SW 1271 (cell line): ENCODE measurements around the gene MT1B.
"Not testable (repeated sequence)": the region's sequence is repeated elsewhere in the genome, so short reads cannot be mapped to it uniquely, and the experiment has no call there.

ENCODE experiments used
- DNase-seq, 2 experiments: peaks; one replicate each; lab custom pipeline; 2025; lab: John Stamatoyannopoulos, UW

The MT1B gene

DNA sequence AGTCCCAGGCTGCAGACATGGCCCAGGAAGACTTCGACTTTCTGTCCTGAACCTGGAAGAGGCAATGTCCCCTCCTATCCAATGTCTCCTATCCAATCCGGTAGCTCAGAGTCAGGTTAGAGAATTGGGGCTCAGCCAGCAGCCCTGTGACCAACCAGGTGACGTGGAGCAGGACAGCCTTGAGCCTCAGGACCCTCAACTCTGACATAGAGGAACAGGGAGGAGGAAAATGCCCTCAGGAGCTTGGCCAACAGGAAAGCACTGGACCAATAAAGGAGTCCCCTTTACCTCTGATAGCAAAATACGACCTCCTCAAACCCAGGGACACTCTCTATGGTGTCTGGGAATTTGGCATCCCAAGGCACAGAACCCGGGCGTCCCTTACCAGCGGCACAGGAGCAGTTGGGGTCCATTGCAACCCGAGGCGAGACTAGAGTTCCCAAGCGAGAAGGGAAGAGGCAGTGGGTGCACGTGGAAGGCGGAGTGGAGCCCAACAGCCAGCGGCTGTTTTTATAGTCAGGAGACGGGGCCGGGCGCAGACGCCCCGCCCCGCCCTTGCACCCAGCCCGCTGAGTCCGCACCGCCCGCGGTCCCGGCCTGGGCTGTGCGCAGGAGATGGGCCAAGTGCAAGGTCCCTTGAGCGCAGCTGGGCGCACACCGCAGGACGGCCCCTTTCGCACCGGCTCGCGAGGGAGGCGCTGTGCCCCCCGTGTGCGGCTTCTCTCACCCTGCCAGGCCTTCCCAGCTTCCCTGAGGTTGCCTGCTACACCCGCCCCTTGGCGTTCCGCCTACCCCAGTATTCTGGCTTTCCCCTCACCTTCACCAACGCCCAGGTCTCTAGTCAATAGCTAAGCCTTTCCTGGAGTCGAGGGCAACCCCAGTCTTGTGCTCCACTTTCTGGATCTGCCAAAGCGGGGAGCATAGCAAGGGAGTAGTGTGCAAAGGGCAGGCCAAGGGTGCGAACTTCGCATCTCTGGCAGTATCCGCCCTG lies 16.2 kb downstream of the MT1B start, which contains the start of gene MT1G:
Gene MT1G (minus strand): TSS at position 485 of the 991 bp plus-strand sequence. CDS start 72 bp downstream, at position 413.
- DNase-seq = no peak

GRCh38 chr16:56669005-56669839 lies 17.5 kb downstream of the MT1B start, which contains the start of gene MT1H:
Gene MT1H (plus strand): TSS chr16:56669814. CDS start chr16:56669885, 71 bp downstream.
- no peak for DNase-seq

DNA sequence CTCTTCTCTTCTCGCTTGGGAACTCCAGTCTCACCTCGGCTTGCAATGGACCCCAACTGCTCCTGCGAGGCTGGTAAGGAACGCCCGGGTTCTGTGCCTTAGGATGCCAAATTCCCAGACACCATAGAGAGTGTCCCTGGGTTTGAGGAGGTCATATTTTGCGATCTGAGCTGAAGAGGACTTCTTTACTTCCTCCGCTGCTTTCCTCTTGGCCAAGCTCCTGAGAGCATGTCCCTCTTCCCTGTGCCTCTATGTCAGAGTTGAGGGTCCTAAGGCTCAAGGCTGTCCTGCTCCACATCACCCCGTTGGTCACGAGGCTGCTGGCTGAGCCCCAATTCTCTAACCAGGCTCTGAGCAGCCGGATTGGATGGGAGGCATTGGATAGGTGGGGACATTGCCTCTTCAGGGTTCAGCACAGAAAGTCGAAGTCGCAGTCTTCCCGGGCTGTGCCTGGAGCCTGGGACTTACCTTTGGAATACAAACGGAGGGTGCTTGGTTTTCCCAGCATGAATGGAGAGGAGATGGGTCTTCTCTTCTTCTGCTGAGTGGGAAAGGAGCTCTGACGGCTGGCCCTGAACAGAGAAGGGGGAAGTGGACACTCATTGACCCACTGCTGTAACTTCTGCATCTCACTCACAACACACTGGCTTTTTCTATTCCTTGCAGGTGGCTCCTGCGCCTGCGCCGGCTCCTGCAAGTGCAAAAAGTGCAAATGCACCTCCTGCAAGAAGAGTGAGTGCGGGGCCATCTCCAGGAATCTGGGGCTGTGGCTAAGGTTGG lies 18.3 kb downstream of the MT1B start:
- DNase-seq = no peak

GRCh38 chr16:56670620-56670934 lies 18.9 kb downstream of the MT1B start:
- no peak for DNase-seq

DNA sequence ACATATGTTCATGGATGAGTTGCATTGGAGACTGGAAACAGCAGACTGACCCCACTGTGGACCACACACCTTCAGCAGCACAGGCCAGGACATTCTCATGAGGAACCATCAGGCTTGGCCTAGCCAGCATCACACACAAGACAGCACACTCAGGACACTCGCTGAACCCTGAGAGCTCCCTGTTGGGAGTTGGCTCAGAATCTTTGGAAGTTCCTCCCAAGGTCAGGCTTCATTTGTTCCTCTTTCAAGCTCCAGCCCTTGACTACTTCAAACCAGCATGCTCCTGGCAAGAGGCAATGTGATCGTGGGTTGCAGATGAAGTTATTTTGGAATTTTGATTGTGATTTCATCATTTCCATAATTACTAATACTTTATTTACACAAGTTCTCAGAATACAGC lies 20.0 kb downstream of the MT1B start:
- not testable (repeated sequence) for DNase-seq

DNA sequence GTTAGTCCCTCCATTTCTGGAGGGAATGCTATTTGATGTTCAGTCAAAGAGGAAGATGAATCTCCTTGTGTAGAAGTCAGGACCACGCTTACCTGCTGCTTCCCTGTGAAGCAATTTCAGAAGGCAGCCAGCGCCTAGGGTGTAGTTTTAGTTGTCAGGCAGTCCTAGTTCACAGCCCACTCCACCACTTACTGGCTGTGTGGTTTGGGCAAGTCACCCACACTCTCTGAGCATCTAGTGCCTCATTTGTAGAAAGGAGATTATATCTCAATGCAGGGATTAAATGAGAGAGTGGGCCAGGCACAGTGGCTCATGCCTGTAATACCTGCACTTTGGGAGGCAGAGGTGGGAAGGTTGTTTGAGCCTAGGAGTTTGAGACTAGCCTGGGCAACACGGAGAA lies 20.5 kb downstream of the MT1B start:
- not testable (repeated sequence) for DNase-seq

DNA sequence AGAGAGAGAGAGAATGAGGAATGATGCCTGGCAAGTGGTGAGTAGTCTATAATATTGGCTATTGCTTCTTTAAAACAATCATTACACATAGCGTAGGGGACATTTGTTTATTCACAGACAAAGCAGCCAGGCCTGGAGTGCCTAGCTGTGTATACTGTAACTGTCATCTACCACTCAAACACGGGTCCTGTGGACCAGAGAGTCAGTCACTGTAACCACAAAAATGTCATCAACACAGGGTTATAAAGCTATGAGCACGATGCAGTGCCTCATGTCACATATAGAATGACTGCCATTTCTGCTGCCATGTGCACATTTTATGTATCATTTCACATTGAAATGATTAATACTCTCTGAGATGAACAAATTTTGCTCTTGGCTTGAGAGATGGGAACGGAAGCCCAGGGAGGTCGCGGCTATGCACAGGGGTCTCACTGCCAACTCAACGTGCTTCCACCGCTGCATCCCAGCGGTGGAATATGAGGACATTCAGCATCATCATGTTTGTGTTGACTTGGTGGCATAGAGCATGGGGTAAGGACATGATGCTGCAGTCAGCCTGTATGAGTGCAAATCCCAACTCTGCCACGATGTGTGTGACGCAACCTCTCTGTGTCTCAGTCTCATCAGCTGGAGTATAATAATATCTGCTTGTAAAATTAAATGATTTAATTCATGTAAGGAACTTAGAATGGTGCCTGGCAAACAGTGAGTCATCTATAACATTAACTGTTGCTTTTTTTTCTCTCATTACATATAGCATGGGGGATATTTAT lies 21.3 kb downstream of the MT1B start:
- no peak for DNase-seq

DNA sequence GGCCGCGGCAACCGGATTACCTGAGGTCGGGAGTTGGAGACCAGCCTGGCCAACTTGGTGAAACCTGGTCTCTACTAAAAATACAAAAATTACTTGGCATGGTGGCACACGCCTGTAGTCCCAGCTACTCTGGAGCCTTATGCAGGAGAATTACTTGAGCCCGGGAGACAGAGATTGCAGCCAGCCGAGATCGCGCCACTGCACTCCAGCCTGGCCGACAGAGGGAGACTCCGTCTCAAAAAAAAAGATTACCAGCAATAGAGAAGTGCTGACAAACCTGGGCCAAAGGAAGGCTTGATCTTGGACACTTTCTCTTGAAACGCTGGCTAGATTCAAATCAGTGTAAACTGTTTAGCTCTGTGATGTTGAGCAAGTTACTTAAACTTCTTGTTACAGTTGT lies 22.2 kb downstream of the MT1B start:
- DNase-seq = no peak

GRCh38 chr16:56674570-56674969 lies 22.9 kb downstream of the MT1B start:
- not testable (repeated sequence) for DNase-seq

DNA sequence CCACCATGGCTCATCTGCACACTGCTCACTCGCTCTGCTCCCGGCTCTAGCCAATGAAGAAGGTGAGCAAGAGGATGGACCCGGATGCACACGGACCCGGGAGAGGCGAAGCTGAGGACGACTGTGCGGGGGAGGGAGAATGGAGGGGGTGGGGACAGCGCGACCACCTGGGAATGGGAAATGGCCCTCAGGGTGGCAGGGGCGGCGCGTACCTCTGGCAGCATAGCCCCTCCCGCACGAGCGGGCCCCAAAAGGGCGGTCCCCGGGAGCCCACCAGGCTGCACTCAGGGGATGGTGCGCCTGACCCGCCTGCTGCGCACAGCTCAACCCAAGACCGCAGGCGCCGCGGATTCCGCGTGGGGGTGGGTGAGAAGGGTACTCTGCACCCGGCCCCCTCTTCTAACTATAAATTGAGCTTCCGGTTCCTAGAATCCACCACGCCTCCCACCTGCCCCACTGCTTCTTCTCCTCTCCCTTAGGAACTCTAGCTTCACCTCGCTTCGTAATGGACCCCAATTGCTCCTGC lies 24.1 kb downstream of the MT1B start:
- DNase-seq = no peak

DNA sequence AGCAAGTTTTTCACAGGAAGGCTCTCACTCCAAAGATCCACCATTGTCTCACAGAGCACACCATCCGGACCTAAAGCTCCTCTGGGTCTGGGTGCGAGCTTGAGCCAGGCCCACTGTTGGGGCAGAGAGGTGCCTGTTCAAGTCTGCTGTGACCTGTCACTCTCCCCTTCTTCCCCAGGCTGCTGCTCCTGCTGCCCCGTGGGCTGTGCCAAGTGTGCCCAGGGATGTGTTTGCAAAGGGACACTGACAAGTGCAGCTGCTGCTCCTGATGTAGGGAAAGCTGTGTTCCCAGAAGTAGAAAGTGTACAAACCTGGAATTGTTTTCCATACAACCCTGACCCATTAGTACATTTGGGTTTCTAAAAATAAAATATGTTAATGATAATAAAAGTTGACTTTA lies 25.8 kb downstream of the MT1B start:
- DNase-seq = no peak

GRCh38 chr16:56679078-56679730 lies 27.5 kb downstream of the MT1B start:
- DNase-seq = no peak

- DNase-seq = no peak
These were observed 28.1 kb downstream of the MT1B start for GRCh38 chr16:56679818-56680217.

DNA sequence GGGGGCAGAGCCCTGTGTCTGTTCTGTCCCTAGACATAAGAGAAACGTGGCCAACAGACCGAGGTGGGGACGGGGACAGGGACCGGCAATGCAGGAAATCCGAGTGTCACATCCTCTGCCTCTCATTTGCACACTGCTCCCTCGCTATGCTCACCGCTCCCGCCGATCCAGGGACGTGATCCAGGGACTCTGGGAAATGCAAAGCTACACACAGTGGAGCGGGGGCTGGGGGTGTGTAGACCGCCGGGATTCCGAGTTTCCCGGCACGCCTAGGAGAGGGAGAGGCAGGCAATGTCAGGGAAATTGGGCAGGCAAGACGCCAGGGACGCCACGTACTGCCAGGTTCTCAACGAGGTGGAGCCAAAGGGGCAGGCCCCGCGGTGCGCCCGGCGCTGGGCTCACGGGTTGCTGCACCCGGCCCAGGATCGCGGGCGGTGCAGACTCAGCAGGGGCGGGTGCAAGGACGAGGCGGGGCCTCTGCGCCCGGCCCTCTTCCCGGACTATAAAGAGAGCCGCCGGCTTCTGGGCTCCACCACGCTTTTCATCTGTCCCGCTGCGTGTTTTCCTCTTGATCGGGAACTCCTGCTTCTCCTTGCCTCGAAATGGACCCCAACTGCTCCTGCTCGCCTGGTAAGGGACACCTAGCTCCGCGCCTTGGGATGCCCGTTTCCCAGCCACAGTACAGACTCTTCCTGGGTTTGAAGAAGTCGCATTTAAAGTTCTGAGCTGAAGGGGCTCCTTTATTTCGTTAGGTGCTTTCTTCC lies 30.4 kb downstream of the MT1B start, which contains the start of gene MT1X:
Gene MT1X (plus strand): TSS at position 532 of the 764 bp plus-strand sequence. CDS start 71 bp downstream, at position 603.
- DNase-seq = peak; percentile 59 to 84

DNA sequence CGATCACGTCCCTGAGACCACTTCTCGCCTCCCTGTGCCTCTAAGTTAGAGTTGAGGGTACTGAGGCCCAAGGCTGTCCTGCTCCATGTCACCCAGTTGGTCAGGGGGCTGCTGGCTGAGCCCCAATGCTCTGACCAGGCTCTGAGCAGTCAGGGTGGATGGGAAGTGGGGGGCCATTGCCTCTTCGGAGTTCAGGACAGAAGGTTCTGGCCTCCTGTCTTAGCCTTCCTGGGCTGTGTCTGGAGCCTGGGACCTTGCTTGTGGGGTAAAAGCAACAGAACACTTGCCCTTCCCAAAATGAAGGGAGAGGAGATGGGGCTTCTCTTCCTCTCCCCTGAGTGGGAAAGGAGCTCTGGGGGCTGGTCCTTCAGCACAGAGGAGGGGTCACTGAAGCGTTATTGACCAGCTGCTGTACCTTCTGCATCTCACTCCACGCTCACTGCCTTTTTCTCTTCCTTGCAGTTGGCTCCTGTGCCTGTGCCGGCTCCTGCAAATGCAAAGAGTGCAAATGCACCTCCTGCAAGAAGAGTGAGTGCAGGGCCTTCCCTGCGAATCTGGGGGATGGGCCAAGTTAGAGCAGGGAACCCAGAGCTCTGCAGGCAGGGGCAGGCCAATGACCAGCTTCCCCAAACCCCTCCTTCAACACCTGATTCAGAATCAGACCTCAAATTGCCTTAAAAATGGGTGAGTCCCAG lies 31.2 kb downstream of the MT1B start:
- no peak for DNase-seq

DNA sequence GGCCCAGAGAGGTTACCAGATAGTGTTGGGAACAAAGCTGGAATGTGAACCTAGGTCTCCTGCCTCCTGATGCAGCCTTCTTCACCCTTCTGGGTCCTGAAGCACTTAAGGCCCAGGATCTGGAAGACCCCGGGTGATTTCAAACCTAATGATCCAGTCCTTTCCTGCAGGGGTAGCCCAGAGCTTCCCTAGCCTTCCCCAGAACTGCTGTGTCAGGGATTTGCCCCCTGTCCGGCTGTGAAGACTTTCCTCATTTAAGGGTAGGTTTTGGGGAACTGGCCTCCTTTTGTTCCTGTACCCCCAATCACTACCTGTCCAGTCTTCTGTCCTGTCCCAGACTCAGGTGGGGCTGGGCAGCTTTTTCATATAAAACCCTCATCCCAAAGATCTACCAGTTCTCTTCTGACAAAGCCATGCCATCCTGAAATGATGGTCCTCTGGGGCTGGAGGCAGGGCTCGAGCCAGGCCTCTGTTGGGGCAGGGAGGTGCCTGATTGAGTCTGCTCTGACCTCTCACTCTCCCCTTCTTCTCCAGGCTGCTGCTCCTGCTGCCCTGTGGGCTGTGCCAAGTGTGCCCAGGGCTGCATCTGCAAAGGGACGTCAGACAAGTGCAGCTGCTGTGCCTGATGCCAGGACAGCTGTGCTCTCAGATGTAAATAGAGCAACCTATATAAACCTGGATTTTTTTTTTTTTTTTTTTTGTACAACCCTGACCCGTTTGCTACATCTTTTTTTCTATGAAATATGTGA lies 31.9 kb downstream of the MT1B start:
- no peak for DNase-seq

- no peak for DNase-seq
These were observed 32.7 kb downstream of the MT1B start for GRCh38 chr16:56684256-56684925.
